Measurements from ENCODE around the gene TTC7B.

DNA sequence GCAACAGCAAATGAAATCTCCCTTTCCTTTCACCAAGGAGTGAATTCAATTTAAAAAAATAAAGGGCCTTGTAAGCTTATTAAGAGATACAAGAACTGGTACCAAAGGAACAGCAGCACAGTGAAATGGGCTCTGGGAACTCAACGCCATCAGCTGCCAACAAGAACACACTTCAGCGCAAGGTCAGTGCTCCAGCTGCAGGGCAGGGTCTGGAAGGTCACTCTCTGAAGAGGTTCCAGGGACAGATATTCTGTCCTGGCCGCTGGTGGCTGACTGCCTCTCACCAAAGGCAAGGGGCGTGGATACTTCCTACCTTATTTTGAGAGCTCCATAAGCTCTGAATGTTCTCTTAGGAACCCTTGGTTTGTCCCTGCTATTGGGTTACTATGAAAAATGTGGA, 232.8 kb downstream of the TTC7B start:
- TF ChIP-seq MYC (IDR thresholded peaks at IDR 0.05; ENCODE audit: low read depth, low read length): no peak
- TF ChIP-seq CTCF (IDR thresholded peaks at IDR 0.05; ENCODE audit: low read depth, low read length): no peak

Measured in NB4 (cell line).